NCI-H526 treated with DMSO at 0.1 percent for 48 hours (cell line): ENCODE measurements around the gene USP22.

Source experiments
- DNase-seq: peaks from one replicate; lab custom pipeline; 2025; lab: John Stamatoyannopoulos, UW

The USP22 gene

DNA sequence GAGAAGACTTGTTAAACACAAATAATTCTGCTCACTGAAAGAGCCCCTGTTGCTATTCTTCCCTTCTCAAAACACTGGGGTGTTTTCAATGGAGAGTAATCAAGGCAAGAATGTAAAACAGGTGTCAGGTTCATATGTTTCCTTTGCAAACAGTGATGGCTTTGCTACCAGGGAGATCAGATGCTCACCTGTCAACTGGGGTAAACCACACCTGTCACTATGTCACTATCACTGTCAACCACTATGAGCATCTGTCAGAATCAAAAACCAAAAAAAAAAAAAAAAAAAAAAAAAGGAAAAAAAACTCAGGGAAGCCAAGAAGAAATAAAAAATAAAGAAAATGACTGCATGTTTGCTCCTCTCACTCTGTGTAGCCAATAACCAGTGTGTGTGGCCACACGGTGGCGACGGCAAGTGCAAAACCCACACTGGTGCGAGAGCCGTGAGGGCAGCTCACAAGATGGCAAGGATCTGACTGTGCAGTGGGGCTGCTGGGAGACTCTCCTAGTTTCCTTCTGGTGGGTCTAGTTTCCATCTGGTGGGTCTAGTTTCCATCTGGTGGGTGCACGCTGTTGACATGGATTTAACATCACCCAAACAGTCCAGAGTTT lies 22.7 kb downstream of the USP22 start:
- no peak for DNase-seq

DNA sequence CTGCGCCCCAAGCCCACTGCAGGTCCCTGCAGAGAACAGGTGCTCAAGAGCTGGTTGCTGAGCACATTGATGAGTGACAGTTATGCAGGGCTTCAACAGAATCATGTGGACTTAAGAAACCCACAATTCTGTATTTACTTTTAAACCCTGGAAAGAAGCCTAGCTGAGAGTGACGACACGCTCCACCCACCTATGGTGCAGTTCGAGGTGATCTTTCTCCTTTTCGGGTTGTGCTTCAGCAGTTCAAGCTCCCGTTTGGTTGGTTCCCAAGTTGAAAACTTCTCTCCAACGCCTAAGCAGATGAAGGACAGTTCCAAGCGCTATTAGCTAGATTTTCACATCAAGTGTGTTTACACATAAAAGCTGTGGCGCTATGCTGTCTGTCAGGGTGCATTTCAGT lies 23.9 kb downstream of the USP22 start:
- no peak for DNase-seq

DNA sequence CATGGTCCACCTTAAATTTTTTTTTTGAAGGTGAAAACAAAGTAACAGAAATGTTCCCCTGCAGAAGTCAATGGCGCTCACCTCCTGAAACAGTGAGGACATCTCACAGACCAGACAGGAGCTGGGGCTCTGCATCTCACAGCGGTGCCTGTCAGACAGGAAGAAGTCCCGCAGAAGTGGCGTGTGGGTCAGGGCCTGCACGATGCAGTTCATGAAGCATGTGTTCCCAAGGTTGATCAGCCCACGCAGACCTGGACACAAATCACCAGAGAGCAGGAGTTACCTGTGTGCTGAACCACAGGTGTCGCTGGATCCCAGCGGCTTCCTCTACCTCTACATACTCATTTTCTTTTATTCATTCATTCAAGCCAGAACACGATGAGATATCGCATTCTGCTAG lies 24.9 kb downstream of the USP22 start:
- no peak for DNase-seq

DNA sequence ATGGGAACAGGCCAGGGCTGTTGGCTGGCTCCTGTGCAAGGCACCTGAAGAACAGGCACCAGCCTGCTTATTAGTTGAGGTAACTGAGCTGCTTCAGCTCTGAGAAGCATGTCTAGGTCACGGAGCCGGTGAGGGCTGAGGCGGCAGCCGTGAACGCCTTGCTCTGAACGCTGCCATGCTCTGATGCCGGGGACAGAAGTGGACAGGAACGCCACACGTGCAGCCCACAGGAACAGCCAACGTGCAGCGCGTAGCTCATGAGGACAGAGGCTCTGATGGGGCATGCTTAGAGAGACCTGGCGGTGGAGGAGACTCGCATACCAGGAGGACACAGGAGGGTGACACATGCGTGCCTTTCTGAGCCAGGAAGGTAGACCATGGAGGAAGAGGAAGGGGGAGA lies 25.6 kb downstream of the USP22 start:
- DNase-seq, result no peak

DNA sequence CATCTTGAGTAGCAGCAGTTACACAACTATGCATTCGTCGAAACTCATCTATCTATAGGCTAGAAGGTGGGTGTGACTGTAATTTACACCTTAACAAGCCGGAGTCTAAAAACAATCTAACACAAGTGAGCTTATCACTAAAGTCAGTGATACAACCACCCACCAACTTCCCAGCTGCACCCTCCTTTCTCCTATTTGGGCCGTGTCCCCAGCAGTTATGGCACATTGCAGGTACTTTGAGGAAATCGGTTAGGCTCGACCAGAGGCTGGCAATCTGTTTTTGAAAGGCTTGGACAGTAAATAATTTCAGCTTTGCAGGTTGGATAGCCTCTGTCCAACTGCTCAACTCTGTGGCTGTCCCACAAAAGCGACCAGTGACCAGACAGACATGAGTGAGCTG lies 26.0 kb downstream of the USP22 start:
- no peak for DNase-seq

DNA sequence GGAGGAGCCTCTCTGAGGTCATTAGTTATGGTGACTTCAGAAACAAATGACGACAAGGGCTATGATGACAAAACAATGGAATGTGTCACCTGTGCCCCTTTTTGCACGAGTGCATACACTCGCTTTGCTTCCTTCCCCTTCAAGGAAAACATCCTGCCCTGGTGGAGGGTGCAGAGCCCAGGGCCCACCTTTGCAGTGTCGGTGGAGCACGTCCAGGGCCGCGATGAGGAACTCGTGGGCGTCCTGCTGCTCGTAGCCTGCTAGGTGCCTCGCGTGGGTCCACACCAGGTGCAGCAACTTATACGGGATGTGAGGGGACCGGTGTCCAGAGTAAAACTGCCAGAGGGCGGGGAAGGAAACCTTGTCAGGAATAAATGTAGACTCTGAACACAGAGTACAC lies 27.2 kb downstream of the USP22 start:
- DNase-seq, result no peak

DNA sequence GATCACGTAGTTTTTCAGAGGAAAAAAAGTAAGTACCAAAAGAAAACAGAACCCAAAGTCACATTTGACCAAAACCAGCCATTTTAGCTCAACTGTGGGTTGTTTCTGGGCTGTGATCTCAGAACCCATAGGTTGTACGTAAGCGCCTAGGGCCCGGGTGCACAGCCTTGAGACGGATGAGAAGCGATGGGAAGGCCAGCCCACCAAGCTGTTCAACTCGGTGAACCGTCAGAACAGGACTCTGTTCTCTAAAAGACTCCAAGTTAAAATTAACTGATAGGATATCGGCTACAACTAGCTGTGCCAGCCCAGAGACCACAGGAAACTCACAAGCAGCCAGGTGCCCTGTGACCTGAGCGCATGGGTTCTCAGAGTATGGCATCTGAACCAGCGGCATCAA lies 28.3 kb downstream of the USP22 start:
- no peak for DNase-seq

DNA sequence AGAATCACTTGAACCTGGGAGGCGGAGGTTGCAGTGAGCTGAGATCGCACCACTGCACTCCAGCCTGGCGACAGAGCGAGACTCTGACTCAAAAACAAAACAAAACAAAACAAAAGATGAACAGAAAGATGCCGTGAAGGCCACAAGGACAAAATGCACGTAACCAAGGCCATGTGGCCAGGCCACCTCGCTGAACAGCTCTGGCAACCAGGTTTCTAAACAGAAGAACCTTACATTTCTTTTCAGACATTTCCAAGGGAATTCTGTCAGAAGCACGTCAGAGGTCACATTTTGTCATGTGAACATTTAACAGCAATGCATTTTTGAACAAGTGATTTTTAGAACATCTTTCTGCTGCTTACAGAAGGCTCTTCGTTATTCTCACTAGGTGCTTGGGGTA lies 28.8 kb downstream of the USP22 start:
- DNase-seq, result no peak

DNA sequence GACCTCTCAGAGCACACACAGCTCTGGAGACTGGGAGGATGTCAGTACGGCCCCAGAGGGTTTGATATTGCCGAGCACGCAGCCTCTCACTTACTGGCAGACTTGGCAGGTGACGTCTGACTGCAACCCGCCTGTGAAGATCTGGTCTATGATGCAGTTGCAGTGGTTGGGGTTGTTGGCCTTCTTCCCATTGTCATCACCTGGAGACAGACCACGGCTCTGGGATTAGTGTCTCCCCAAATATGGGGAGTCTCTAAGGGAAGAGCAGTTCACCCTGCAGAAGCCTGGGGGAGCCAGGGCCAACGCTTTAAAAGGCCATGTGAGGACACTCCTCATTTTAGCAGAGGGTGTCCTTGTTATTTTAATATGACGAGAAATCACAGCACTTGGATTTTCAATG lies 30.1 kb downstream of the USP22 start:
- no peak for DNase-seq

DNA sequence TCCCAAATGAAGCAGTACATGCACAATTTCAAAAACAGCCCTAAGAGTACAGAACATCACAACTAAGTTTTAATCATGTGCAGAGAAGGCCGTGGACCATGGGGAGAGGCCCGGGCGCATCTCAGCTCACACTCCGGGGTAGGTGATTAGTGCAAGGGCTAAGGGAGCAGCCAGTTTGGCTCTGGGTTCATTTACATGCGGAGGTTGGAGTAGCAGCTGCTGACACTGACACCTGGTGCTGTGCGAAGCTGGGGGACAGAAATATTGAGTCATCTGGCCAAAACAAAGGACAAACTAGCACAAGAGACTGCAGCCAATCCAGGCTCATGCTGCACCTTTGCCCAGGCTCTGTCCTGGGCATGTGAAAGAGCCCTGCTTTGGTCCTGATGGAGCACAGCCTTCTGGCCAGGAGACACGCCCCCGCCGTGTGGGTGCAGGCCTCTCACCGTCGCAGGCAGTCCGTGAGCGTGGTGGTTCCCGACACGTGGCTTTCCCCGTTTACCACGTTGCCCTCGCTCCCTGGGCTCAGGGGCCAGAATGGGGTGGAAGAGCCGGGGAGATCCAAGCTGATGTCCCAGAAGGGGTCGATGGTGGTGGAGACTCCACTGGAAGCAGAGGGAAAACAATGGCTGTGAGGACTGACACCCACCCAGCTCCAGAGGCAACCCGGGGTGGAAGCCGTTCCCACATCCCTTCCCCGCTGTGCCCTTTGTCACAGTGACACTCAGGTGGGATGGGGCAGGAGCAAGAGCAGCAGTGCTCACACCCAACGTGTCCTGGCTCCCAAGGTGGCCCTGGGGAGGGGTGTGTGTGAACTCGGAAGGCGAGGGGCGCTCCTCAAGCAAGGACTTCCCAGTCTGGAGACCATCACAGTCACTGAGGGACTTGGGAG lies 31.9 kb downstream of the USP22 start:
- no peak for DNase-seq

DNA sequence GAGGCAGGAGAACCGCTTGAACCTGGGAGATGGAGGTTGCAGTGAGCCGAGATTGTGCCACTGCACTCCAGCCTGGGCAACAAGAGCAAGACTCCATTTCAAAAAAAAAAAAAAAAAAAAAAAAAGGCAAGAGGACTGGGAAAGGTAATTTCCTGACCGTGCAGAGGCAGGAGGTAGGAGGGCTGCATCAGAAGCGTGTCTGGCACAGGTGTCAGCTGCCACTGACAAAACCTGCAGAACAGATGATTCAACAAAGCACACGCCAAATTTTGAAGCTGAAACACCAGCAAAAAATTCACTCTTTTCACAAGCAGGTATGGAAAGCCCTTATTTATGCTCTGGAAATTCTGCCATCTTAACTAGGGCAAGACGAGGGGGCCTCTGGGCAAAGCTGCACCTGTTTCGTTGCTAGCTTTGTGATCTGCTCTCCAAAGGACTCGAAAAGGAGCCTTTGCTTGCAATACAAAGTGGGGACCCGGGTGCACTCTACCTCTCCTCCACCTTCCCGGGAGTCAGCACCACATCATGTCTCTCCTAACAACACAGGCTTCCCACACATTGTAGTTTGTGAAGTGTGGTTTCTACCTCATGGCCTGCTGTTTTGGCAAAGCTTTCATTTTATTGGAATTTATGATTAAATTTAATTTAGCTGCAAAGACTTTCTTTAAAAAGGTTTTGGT lies 33.7 kb downstream of the USP22 start:
- no peak for DNase-seq

DNA sequence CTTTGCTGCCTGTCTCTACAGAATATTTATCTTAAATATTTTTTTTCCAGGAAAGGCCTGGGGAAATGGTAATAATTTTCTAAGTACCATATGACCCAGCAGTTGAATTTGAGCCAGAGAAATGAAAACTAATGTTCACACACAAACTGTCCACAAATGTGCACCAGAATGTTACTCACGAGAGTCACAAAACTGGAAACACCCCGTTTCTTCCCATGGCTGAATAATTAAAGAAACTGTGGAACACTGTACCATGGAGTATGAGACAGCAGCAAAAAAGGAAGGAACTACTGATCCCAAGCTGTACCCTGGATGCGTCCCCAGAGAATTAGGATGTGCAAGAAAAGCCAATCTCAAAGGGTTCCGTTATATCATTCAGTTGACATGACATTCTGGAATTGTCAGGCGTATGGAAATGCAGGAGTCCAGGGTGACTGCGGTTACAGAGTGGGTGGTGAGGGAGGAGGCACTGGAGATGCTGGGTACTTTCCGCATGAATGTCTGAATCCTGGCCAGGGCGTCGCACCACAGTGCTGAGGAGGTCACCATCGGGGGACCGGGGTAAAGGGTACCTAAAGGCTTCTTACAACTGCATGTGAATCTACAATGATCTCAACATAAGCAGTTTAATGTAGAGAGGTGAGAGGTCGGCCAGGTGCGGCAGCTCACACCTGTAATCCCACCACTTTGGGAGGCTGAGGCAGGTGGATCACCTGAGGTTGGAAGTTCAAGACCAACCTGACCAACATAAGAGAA lies 34.5 kb downstream of the USP22 start:
- DNase-seq, result no peak

DNA sequence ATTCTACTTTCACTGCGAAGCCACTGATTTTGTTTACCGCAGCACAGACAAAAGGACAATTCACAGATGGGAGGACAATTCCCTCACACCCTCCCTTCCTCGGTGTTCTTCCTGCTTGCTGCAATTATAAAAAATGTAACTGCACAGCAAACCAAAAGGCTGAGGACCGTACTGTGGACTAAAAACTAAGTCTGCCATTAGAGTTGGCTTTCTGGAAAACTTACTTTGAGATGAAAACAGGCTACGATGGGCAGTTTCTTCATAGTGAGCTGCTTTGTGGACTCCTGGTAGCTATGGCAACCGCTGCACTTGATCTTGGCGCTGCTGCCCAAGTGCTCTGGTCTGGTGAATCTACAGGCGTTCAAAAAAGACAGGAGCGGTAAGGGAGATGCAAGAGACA lies 35.2 kb downstream of the USP22 start:
- DNase-seq, result no peak

DNA sequence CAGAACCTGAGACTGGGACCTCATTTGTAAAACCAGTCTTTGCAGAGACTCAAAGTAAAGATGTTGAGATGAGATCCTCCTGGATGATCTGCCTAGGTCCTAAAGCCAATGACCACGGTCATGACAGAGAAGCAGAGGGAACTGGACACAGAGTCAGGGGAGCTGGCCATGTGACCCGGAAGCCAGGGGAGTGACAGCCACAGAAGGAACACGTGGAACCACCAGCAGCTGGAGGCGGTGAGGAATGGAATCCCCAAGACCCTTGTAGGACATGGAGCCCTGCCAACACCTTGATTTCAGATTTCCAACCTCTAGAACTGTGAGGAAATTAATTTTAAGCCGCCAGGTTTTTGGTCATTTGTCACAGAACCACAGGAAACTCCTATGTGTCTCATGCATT lies 37.0 kb downstream of the USP22 start:
- no peak for DNase-seq

DNA sequence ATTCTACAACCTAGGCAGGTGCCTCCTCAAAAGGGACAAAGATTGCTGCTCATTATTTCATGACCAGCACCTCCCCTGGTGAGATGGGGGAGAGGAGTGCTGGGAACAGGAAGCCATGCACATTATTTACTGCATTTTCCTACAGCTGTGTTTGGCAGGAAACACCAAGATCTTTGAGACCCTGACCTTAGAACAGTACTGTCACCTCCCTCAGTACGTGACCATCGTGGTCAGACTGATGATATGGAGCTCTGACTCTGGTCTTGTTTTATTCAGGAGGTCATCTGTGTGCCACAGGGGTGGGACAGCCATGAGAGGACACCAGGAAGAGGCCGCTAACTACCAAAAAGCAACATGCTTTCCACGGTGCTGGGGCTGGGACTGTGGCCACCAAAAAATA lies 37.4 kb downstream of the USP22 start:
- DNase-seq, result no peak

DNA sequence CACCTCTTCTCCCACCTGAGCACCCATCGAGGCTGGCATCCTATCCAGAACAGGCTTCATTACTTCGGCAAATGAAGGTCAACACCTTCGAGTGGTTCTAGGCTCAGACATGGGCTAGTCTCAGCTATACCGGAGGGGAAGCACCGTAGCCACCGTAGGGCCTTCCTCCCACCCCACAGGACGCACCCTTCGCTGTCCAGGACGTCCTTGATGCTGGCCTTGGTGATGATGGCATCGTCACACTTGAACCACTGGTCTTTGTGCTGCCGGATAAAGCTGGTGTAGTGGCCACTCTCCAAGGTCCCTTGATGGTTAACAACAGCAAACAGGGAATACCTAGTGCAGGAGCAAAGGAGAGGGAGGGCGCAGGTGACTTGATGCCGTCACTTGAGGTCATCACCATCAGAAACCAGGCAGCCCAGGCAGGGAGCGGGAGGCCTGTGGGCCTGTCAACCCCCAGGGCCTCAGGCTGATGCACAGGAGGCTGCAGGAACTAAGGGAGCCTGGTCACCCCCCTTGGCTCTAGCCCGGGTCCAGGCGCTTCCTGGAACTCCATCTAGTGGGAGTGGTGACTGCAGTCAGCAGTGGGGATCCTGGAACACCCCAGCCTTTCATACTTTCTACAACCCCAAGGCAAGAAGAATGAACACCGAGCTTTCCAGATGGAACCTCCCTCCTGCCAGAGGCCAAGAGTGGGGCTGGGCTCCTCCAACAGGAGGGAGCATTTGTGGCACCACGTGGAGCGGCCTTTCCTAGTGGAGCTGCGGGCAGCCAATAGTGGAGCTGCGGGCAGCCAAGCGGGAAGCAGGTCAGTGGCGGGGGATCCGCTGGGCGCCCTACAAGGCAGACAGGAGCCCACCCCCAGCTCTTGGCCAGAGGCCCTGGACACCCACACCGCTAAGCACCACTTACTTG lies 38.5 kb downstream of the USP22 start:
- DNase-seq, result no peak

DNA sequence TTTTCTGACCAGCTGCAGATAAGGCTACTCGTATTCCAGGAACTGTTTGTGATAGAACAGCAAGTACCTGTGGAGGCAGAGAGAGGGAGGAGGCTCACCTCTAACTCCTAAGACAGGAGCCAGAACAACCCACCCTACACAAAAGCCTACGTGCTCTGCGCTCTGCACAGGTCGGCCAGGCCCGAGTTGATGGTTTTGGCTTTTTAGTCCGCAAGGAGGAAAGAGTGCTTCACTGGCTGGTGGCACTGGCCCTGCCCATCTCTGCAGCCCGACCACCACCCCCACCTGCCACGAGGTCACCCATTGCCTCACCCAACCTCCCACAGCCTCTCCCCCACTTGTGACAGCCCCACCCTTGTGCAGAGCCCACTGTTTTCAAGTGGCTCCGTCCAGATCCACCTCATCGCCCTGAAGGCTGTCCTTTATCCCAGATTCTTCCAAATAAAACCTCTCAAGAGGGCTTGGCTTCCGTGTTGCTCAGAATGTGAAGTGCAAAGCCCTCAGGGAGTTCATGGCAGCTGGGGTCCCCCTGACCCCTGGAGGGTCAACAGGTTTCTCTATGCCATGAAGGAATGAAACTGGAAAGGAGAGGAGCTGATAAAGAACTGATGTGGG lies 39.7 kb downstream of the USP22 start:
- DNase-seq, result no peak

DNA sequence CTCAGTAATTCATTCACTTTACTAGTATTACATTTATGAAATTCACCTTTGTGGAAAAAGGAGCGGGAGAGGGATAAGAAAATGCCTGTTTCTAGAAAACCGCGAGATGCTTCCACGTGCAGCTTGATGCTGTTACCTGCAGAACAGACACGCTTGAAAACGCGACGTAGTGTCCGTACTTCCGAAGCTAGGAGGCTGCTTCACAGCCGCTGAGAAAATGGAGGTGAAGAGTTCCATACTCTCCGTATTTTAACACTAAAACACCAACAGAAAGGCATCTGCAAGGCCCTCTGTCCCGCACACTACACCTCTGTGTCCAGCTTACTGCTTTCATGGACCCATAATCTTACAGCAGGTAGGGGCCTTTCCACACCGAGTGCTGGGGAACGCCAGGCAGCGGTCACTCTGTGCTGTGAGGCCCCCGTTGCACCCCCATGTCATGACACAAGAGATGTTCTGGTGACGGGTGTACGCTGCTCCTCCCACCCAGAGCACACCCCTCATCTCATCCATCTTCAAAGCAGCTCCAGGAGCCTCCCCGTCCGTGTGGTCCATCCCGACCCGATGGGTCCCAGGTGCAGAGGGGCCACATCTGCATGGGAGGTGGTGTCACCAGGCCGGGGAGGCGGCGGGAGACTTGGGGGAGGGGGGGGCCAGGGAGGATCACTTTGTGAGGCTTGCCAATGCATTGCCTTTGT lies 40.4 kb downstream of the USP22 start:
- DNase-seq, result no peak

DNA sequence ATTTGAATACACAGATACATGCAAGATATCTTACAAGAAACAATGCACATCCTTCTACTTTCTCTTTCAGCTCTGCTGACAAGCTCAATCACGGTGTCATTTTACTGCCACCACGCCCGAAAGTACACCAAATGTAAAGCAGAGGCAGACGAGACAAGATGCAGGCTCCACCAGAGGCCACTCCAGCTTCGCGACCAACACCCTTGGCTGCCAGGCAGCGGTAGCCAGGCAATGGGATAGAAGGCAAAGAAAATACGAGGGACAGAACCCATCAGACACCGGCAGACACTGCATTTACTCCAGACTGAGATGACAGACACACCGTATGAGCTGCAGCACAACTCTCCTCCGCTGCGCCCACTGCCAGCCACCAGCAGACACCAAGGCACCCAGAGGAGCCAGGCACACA lies 41.0 kb downstream of the USP22 start:
- DNase-seq, result no peak

DNA sequence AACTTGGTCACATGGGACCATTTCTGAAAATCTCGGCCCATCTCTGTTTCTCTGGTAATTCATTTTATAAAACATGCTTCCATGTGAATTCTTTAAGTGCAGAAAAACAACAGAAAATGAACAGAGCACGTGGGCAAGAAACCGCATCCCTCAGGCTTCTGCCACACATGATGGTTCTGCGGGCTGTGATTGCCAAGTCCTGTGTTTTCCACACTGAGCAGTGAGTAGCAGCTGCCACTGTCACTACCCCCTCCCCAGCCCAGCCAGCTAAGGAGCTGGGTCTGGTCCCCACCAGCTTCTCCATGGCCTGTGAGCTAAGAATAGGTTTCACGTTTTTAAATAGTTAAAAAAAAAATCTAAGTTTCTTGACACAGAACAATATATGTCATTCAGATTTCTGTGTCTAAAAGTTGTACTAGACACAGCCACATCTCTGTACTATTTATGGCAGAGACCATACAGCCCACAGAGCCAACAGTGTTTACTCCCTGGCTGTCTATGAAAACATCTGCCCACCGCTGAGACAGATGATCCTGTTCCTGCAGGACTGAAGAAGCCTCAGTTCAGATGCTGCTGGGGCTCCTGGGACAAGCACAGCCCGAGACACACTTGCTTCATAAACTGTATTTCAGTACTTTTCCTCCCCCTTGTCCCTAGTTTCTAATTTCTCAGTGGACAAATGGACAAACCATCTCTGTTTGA lies 41.5 kb downstream of the USP22 start:
- DNase-seq, result no peak
